GM12878 (cell line): Measurements from ENCODE around the gene ERCC1.

Source experiments
- CTCF ChIP-seq, 3 experiments: IDR thresholded peaks in 2 of 3; conservative IDR thresholded peaks in 1 of 3; 2 replicates each; pipeline ENCODE4 v1.5.1; 2011; ENCODE audit warnings: low read depth in 3 of 3, low read length in 3 of 3, mild to moderate bottlenecking in 3 of 3, control low read depth in 2 of 3, moderate library complexity in 2 of 3, inconsistent platforms in 1 of 3, mixed read lengths in 1 of 3; ENCODE audit not compliant: control insufficient read depth in 2 of 3, insufficient read depth in 1 of 3; ENCODE audit errors: extremely low read depth in 1 of 3
- JUND ChIP-seq: IDR thresholded peaks from 2 replicates; pipeline ENCODE4 v1.6.1; 2012; ENCODE audit warnings: low read depth, mild to moderate bottlenecking, low read length, improper control_type of control experiment, moderate library complexity
- MXI1 ChIP-seq: fragments of 150-350 bp; IDR thresholded peaks from 2 replicates; pipeline ENCODE4 v1.6.1; 2011; ENCODE audit warnings: low read depth, mild to moderate bottlenecking, inconsistent platforms, low read length, improper control_type of control experiment
- POLR2A ChIP-seq: IDR thresholded peaks from 2 replicates; pipeline ENCODE4 v1.6.1; 2011; ENCODE audit warnings: low read depth, mild to moderate bottlenecking, low read length
- POLR2AphosphoS5 ChIP-seq: IDR thresholded peaks from 2 replicates; pipeline ENCODE4 v1.6.1; 2011; ENCODE audit warnings: mild to moderate bottlenecking, low read length, inconsistent platforms
- RFX5 ChIP-seq: IDR thresholded peaks from 2 replicates; pipeline ENCODE4 v1.6.1; 2011; ENCODE audit warnings: low read depth, low read length, improper control_type of control experiment
- STAT1 ChIP-seq: fragments of 450-650 bp; conservative IDR thresholded peaks from 2 replicates; pipeline ENCODE4 v1.6.1; 2014; ENCODE audit warnings: antibody characterized with exemption, mild to moderate bottlenecking
- ZNF592 ChIP-seq: fragments of 450-650 bp; IDR thresholded peaks from 2 replicates; pipeline ENCODE4 v1.6.1; 2017; ENCODE audit warnings: mild to moderate bottlenecking, moderate library complexity

GRCh38 chr19:45417151-45417550 is 6.6 kb downstream of the ERCC1 start:
- TF ChIP-seq STAT1 (no peak), POLR2AphosphoS5 (no peak), RFX5 (no peak), POLR2A (no peak), ZNF592 (no peak), CTCF (IDR thresholded peaks at IDR 0.05 in 2 of 3, conservative IDR thresholded peaks at IDR 0.05 in 1 of 3; ENCODE audit: control insufficient read depth in 2 of 3, extremely low read depth in 1 of 3, insufficient read depth in 1 of 3, low read depth in 3 of 3, low read length in 3 of 3) (no peak), JUND (no peak), MXI1 (no peak)
